K562 (cell line): ENCODE results near the gene KNCN. TPM values are rescaled to one million over a fixed set of nuclear protein-coding genes. Genes with fewer than 3 reads are reported as not detected.
A peak's percentile ranks its signal among the peaks of the same experiment; 100 is the strongest.

Experiments
- CC2D1A ChIP-seq: fragments of 450-650 bp; IDR thresholded peaks from 2 replicates; pipeline ENCODE4 v1.6.1; 2017; ENCODE audit warnings: mild to moderate bottlenecking
- E2F4 ChIP-seq: sonication (generic); formaldehyde crosslinking; IDR thresholded peaks from 2 replicates; pipeline ENCODE4 v1.8.0; 2022; ENCODE audit warnings: mild to moderate bottlenecking, low read depth, missing genetic modification reagents
- KAT2B ChIP-seq: IDR thresholded peaks from one replicate; pipeline ENCODE4 v1.6.1; 2012; ENCODE audit warnings: low read depth, mild to moderate bottlenecking, control low read depth, inconsistent platforms, low read length, moderate library complexity
- KLF6 ChIP-seq: fragments of 250-450 bp; sonication (Bioruptor Pico); IDR thresholded peaks from 2 replicates; pipeline ENCODE4 v1.4.0; 2020; ENCODE audit warnings: mild to moderate bottlenecking, moderate library complexity, borderline replicate concordance
- MTA3 ChIP-seq: fragments of 450-650 bp; formaldehyde crosslinking; IDR thresholded peaks from 2 replicates; pipeline ENCODE4 v1.6.1; 2017; ENCODE audit warnings: mild to moderate bottlenecking, borderline replicate concordance
- NFXL1 ChIP-seq: fragments of 450-650 bp; formaldehyde crosslinking; IDR thresholded peaks from 2 replicates; pipeline ENCODE4 v1.4.0; 2021; ENCODE audit warnings: mild to moderate bottlenecking
- NR3C1 ChIP-seq: sonication (generic); formaldehyde crosslinking; IDR thresholded peaks from 2 replicates; pipeline ENCODE4 v1.8.1; 2022; ENCODE audit warnings: missing genetic modification reagents
- PCBP1 ChIP-seq: fragments of 200-400 bp; formaldehyde crosslinking; IDR thresholded peaks from 2 replicates; pipeline ENCODE4 v1.6.1; 2018; ENCODE audit warnings: mild to moderate bottlenecking, low read depth, low read length; ENCODE audit not compliant: poor library complexity, severe bottlenecking
- PHF21A ChIP-seq: fragments of 450-650 bp; IDR thresholded peaks from 2 replicates; pipeline ENCODE4 v1.6.1; 2017; ENCODE audit warnings: low read depth, borderline replicate concordance
- PTBP1 ChIP-seq: fragments of 200-400 bp; formaldehyde crosslinking; IDR thresholded peaks from 2 replicates; pipeline ENCODE4 v1.6.1; 2017; ENCODE audit warnings: low read depth, low read length
- PYGO2 ChIP-seq: fragments of 450-650 bp; IDR thresholded peaks from 2 replicates; pipeline ENCODE4 v1.6.1; 2016; ENCODE audit warnings: mild to moderate bottlenecking, missing genetic modification characterization, moderate library complexity, missing compliant biosample characterization
- SMAD1 ChIP-seq: fragments of 150-350 bp; IDR thresholded peaks from 2 replicates; pipeline ENCODE4 v1.6.1; 2014; ENCODE audit warnings: low read length, low read depth; ENCODE audit not compliant: partially characterized antibody
- STAT5A ChIP-seq: IDR thresholded peaks from 2 replicates; pipeline ENCODE4 v1.6.1; 2012; ENCODE audit warnings: low read length, inconsistent platforms, borderline replicate concordance
- TCF15 ChIP-seq: fragments of 250-450 bp; sonication (Bioruptor Pico); IDR thresholded peaks from 2 replicates; pipeline ENCODE4 v1.8.0; 2022; ENCODE audit warnings: moderate library complexity, mild to moderate bottlenecking, inconsistent platforms
- TCF7 ChIP-seq: sonication (generic); IDR thresholded peaks from 2 replicates; pipeline ENCODE4 v1.6.1; 2016; ENCODE audit warnings: antibody characterized with exemption, borderline replicate concordance
- TRIM24 ChIP-seq, 2 experiments: fragments of 450-650 bp; IDR thresholded peaks; 2 replicates each; pipeline ENCODE4 v1.6.1; 2016
- TSC22D4 ChIP-seq: fragments of 450-650 bp; IDR thresholded peaks from 2 replicates; pipeline ENCODE4 v1.6.1; 2016; ENCODE audit warnings: missing genetic modification characterization, missing biosample characterization, control low read depth
- ZBTB7A ChIP-seq: IDR thresholded peaks from 2 replicates; pipeline ENCODE4 v1.6.1; 2011; ENCODE audit warnings: low read depth, mild to moderate bottlenecking, low read length, moderate library complexity, borderline replicate concordance; ENCODE audit not compliant: control insufficient read depth
- ZNF589 ChIP-seq: fragments of 200-800 bp; sonication (Bioruptor generic); IDR thresholded peaks from 2 replicates; pipeline ENCODE4 v1.6.1; 2016; ENCODE audit warnings: low read depth, missing genetic modification characterization, missing compliant biosample characterization
- ZNF76 ChIP-seq: fragments of 250-450 bp; sonication (Bioruptor Pico); IDR thresholded peaks from 2 replicates; pipeline ENCODE4 v1.4.0; 2020; ENCODE audit warnings: mild to moderate bottlenecking, moderate library complexity, borderline replicate concordance
- polyA plus RNA-seq, 8 experiments: library from polyadenylated mRNA; depleted of rRNA in 4 of 8; stranded (reverse) in 5 of 8; unstranded in 3 of 8; fragments of >200 nt; fragmentation: Nextera tagmentation in 2 of 8; fragmentation: Illumina TruSeq in 1 of 8; extraction: Ambion mirVana in 2 of 8; extraction: Trizol in 1 of 8; gene quantifications; 2 replicates each; pipeline versions ENCODE4 v1.2.1 to v1.2.3, GENCODE V29; 2011 to 2014; ENCODE audit warnings: inconsistent platforms in 1 of 8, missing spikeins in 1 of 8
- total RNA-seq, 7 experiments: library from RNA; depleted of rRNA in 6 of 7; stranded (reverse); fragments of >200 nt in 6 of 7; fragmentation: Illumina TruSeq in 2 of 7; extraction: Trizol in 2 of 7; gene quantifications; 2 replicates each; pipeline versions ENCODE4 v1.2.1 to v1.2.3, GENCODE V29; 2011 to 2021; ENCODE audit warnings: low replicate concordance in 1 of 7
- TF ChIP-seq, protein P1 (sequence below): sonication (generic); formaldehyde crosslinking; IDR thresholded peaks from 2 replicates; pipeline ENCODE4 v1.8.0; 2022; ENCODE audit warnings: missing genetic modification reagents, mild to moderate bottlenecking, moderate library complexity, borderline replicate concordance
- TF ChIP-seq, protein P2 (sequence below): fragments of 450-650 bp; IDR thresholded peaks from 2 replicates; pipeline ENCODE4 v1.6.1; 2017; ENCODE audit warnings: antibody characterized with exemption, mild to moderate bottlenecking

Gene KNCN
- total and polyA plus RNA-seq, 9 of the 15 experiments (the other 6 are each of a cell fraction or from before 2014, with no cell fraction given): not detected

DNA sequence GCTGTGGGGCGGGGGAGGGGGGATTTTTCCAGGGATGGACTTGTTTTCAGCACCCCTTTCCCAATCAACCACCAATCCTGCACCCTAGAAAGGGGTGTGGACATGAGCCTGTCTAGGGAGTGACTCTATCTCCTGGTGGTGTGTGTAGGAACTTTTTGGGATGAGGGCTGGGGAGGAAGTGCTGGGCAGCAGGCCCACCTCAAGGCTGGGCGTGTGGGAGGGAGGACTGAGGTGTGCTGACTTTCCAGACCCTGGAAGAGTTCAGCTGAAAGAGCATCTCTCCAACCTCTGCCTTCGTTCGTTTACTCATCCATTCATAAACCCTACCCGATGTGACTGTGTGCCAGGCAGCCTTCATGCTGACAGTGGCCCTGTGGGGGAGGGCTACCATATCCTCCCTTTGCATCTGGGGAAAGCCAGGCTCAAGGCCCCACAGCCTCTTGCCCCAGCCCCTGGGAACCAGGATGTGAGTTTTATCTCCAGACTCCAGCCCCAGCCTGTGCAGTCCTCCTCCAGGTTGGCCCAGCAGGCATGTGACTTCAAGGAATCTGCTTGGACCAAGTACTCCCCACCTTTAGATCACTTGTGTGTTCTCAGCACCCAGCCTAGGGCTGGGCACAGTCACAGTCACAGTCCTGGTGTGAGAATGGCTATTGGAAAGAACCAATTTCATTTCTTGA is 6.7 kb downstream of the KNCN start (continued):
- TF ChIP-seq PCBP1 (no peak), ZBTB7A (peak; percentile 59; the same call in 1 of the 2 replicates), STAT5A (peak; percentile 91), PYGO2 (tag) (no peak; the same call in 1 of the 2 replicates), NFXL1 (CRISPR knock-in tag) (peak; percentile 53; the same call in 1 of the 2 replicates), TCF15 (CRISPR knock-in tag) (peak; percentile 34; the same call in 1 of the 2 replicates), ZNF76 (no peak), ZNF589 (CRISPR knock-in tag) (peak; percentile 97), TCF7 (peak; percentile 78; the same call in 1 of the 2 replicates), SMAD1 (peak; percentile 25), PTBP1 (peak; percentile 44; the same call in 1 of the 2 replicates), TRIM24 (IDR thresholded peaks at IDR 0.05) (peak; percentile 86 to 94), MTA3 (peak; percentile 89), TSC22D4 (tag) (no peak), CC2D1A (peak; percentile 96; the same call in 1 of the 2 replicates), KLF6 (peak; percentile 43; the same call in 1 of the 2 replicates), KAT2B (no peak), E2F4 (CRISPR knock-in tag) (no peak), PHF21A (0 out of 2 replicates have a peak, but pooled peaks have one; percentile 21), NR3C1 (no peak)
- TF ChIP-seq, protein P1, sequence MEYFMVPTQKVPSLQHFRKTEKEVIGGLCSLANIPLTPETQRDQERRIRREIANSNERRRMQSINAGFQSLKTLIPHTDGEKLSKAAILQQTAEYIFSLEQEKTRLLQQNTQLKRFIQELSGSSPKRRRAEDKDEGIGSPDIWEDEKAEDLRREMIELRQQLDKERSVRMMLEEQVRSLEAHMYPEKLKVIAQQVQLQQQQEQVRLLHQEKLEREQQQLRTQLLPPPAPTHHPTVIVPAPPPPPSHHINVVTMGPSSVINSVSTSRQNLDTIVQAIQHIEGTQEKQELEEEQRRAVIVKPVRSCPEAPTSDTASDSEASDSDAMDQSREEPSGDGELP (CRISPR knock-in tag): peak; percentile 83
- TF ChIP-seq, protein P2, sequence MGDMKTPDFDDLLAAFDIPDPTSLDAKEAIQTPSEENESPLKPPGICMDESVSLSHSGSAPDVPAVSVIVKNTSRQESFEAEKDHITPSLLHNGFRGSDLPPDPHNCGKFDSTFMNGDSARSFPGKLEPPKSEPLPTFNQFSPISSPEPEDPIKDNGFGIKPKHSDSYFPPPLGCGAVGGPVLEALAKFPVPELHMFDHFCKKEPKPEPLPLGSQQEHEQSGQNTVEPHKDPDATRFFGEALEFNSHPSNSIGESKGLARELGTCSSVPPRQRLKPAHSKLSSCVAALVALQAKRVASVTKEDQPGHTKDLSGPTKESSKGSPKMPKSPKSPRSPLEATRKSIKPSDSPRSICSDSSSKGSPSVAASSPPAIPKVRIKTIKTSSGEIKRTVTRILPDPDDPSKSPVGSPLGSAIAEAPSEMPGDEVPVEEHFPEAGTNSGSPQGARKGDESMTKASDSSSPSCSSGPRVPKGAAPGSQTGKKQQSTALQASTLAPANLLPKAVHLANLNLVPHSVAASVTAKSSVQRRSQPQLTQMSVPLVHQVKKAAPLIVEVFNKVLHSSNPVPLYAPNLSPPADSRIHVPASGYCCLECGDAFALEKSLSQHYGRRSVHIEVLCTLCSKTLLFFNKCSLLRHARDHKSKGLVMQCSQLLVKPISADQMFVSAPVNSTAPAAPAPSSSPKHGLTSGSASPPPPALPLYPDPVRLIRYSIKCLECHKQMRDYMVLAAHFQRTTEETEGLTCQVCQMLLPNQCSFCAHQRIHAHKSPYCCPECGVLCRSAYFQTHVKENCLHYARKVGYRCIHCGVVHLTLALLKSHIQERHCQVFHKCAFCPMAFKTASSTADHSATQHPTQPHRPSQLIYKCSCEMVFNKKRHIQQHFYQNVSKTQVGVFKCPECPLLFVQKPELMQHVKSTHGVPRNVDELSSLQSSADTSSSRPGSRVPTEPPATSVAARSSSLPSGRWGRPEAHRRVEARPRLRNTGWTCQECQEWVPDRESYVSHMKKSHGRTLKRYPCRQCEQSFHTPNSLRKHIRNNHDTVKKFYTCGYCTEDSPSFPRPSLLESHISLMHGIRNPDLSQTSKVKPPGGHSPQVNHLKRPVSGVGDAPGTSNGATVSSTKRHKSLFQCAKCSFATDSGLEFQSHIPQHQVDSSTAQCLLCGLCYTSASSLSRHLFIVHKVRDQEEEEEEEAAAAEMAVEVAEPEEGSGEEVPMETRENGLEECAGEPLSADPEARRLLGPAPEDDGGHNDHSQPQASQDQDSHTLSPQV: peak; percentile 80
